SK-N-MC (cell line): ENCODE measurements around the gene C2CD2.

Source experiments
- EZH2 ChIP-seq: fragments of 200-600 bp; sonication (generic); IDR thresholded peaks from one replicate; pipeline ENCODE4 v1.6.1; 2017; ENCODE audit warnings: antibody characterized with exemption
- FOXP2 ChIP-seq: optimal IDR thresholded peaks from 2 replicates; pipeline ENCODE3; 2011; ENCODE audit warnings: mild to moderate bottlenecking, moderate library complexity; ENCODE audit not compliant: insufficient read depth; ENCODE audit errors: extremely low read length, control extremely low read depth
- POLR2AphosphoS5 ChIP-seq: IDR thresholded peaks from 2 replicates; pipeline ENCODE4 v1.6.1; 2012; ENCODE audit warnings: mild to moderate bottlenecking, low read depth, low read length, borderline replicate concordance

GRCh38 chr21:41852929-41853320, 100.9 kb downstream of the C2CD2 start:
- no peak for TF ChIP-seq EZH2
- no peak for TF ChIP-seq FOXP2
- TF ChIP-seq POLR2AphosphoS5 = no peak
